HG03354 (cell line): ENCODE results near the gene ETNK2.

Experiments
- ATAC-seq: cut with Tn5 transposase; IDR thresholded peaks from one replicate; pipeline ENCODE4 v1.9.1; 2021; ENCODE audit warnings: mild to moderate bottlenecking; ENCODE audit not compliant: unreplicated experiment, poor library complexity, severe bottlenecking

ETNK2 gene

DNA sequence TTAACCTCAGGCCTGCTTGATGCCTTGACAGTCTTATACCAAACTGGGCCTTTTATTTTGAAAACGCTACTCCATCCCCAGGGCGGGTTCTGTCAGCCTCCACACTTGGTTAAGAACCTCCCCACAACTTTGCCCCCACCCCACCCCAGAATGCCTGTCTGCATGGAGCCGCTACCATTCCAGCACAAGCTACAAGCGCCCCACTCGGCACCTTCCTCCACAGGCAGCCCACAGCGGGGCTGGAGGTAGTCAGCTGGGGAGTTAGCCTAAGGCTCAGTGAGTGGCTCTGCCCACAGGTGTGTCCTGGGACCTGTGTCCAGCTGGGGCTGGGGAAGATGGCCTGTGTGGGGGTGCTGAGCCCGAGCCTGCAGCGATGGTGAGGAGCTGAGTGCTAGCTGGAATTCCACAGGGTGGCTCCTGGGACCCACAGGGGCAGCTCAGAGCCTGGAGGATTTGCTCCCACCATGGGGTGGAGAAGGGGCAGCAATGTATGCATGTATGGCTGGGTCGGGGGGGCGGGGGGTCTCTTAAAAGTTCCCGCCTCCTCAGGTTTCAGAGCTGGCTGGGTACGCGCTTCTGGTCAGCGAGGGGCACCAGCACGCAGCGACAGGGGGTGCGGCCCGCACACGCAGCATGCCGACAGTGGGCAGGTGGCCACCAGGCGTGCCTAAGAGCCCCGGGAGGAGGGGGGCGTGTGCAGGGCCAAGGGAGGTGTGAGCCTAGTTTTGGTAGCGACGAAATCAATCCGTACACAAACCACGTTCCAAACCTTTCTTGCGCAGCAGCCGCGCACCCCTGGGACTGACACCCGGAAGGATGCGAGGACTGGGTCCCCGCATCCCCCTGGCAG lies 917 bp downstream of the ETNK2 start:
- no peak for ATAC-seq

DNA sequence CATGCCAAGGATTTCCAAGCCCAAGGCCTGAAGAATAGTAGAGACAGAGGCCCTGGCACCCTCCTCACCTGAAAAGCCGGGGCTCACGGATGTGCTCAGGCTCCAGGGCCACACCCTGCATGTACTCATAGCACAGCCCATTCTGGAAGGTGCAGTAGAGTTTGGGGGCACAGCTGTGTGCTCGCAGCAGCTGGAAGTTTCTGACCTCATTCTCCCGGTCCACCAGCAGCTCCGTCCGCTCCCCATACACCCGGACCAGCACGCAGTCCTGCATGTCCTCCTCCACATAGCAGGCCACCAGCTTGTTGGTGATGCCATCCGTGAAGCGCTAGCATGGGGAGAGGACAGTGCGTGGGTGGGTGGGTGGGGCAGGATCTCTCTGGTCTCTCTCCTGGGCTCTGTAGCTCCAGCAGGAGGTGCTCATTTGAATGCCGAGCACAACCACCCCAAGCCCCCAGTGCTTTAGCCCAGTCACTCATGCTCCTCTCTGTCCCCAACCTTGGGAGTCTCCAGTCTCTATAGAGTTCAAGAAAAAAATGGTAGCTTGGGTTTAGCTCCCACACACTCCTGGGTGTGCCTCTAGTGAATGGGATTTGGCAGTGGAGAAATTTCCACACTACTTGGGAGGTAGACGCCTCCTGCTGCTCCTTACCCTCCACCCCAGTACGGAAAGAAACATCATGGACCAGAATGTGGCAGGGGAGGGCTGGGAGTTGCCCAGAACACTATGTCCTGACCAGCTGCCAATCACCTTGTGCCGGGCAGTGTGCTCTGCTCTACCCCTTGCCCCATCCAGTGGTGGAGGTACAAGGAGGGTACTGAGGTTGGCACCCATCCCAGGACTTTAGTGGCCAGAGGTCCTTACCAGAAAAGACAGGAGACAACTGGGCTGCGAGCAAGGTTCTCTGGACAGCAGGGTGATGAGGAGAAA lies 1.9 kb downstream of the ETNK2 start:
- ATAC-seq = no peak

DNA sequence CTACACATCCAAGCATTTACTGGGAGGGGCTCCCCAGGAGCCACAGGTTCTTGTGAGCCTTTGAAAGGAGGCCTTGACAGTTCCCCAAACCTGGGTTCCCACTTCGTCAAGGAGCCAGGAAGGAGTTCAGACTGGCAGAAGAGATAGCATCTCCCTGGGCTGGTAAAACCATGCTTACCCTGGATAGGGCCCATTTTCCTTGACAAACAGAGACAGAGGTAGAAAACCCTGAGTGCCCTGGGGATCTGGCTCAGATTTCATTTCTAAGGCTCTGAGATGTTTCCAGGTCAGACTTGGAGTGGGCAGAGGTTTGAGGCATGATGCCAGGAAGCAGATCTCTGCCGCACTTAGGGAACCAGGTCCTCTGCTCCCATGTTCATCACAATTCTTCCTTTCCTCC lies 2.7 kb downstream of the ETNK2 start:
- ATAC-seq = no peak

- ATAC-seq = no peak
Measured at GRCh38 chr1:204147406-204148383, 4.1 kb downstream of the ETNK2 start.

DNA sequence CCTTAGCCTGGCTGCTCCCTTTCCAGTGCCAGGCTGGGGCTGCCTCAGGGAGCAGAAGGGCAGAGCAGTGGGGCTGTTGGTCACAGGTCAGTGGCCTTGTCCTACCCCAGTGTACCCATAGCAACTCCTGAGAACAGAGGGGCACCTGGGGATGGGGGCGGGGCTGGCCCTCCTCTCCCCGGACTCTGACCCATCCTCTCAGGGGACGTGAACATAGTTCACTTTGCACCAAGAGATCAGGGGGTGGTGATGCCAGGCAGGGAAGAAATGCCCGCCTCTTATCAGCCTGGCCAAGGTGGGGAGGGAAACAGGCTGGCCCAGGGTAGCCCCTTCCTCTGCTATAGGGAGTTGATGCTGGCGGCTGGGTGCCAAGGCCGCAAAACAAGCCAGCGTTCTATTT lies 4.9 kb downstream of the ETNK2 start:
- no peak for ATAC-seq

- ATAC-seq = no peak
Measured at GRCh38 chr1:204146309-204146708, 5.5 kb downstream of the ETNK2 start.

DNA sequence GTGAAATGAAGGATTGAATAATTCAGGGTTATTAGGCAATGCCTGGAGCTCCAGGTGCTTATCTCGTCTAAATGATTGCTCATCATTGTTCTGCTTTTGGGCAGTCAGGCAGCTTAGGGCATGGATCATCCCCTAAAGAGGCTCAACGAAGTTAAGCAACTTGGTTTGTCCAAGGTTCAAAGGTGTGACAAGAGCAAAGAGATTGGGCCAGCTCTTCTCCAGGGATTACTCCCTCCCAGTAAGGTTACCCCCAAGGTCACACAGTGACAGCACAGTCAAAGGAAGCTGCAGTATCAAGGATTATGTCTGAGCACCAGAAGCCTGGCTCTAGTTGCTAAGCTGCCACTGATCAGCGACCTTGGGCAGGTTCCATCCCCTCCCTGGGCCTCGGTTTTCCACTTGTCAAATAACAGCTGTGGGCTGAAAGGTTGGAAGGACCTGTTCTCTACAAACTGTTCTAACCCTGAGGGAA lies 6.8 kb downstream of the ETNK2 start:
- ATAC-seq = no peak

GRCh38 chr1:204143276-204144041 lies 8.4 kb downstream of the ETNK2 start:
- no peak for ATAC-seq

- ATAC-seq = no peak
Measured at GRCh38 chr1:204142032-204142974, 9.5 kb downstream of the ETNK2 start.

GRCh38 chr1:204141131-204141530 lies 10.7 kb downstream of the ETNK2 start:
- no peak for ATAC-seq

GRCh38 chr1:204139952-204140351 lies 11.9 kb downstream of the ETNK2 start:
- ATAC-seq = no peak

- no peak for ATAC-seq
Measured at GRCh38 chr1:204139088-204139487, 12.8 kb downstream of the ETNK2 start.

DNA sequence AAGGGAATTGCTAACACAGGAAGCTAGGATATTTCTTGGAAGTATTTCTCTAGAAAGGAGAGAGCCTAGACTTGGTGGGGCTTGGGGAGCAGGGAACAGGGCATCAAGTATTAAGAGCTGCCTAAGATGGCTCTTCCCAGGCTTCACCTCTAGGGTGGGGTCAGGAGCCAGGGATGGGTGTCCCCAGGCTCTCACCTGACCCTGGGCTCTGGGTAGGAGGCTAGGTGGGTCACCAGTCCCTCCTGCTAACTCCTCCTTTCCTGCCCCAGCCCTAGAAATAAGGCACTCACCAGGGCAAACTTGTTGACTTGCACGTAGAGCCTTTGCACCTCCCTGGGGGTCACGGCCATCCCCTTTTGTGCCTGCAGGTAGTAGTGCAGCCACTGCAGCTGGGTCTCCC lies 15.0 kb downstream of the ETNK2 start:
- ATAC-seq = no peak

- ATAC-seq = no peak
Measured at GRCh38 chr1:204134103-204134502, 17.7 kb downstream of the ETNK2 start.

DNA sequence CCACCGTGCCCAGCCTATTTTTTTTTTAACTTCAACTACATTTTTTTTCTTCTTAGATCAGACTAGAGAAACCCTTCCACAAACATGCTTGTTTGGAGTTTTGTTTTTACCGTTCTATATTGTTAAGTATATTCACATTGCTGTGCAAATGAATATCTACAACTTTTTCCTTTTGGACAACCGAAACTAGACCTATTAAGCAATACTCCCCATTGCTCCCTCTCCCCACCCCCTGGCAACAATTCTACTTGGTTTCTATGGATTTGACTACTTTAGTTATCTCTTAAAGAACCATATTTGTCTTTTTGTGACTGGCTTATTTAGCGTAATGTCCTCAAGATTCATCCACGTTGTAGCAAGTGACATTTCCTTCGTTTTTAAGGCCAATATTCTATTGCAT lies 19.1 kb downstream of the ETNK2 start:
- no peak for ATAC-seq

- ATAC-seq = no peak
Measured at GRCh38 chr1:204131978-204132377, 19.9 kb downstream of the ETNK2 start.

- ATAC-seq = no peak
Measured at GRCh38 chr1:204130981-204131892, 20.6 kb downstream of the ETNK2 start.
